ENCODE measurements around the gene OR10G4. TPM values are rescaled to one million over a fixed set of nuclear protein-coding genes. Genes with fewer than 3 reads are reported as not detected.

OR10G4 gene
- under 0.01 TPM in 1 of 2 replicates, not detected in the other for total RNA-seq

DNA sequence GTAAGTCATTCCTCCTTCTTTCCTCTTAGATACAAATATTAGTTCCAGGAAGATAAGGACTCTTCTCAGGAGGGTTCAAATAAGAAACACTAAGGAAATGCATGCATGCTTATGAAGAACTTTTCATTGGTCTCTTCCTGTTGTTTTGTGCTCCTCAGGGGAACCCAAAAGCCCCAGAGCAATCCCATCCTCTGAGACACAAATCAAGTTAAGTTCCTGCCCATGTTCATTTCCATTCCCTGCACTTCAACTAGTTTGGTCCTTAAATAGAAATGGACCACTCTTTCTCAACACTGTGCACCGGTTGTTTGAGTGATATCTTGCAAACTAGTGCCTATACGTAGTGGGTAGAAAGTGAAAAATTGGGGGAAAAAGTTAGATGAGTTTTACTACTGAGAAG lies at the start of gene OR10G4:
Gene OR10G4, plus strand, starts transcription at position 301 of the 400 bp plus-strand sequence. CDS start 2,578 bp downstream, outside the sequence.

DNA sequence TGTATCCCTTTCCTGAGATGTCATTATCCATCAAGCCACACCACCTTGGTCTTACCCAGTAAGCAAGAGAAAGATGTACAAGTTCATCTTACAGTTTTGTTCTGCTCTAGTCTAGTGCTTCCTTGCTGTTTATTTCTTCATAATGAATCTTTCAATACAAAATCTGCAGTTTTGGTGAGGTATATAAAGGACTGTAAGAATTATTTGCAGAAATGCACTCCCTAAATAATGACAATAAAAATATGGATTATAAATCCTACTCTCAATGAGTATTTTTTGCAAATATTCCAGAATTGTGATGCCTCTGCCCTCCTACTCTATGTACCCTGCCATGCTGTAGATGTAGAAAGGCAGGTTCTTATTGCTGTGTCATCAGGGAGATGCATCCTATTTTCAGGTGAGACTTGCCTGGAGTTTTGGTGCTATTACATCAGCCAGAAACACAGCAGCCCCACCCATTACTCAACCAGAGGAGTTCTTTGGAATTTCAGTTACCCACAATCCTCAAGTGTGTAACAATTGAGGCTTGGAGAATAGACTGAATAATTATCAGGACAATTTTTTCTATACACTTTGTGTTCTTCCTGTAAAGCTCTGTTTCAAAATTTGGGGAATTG lies 35.0 kb upstream of the OR10G4 start, which contains the start of gene OR10S1:
Gene OR10S1, minus strand, starts transcription at position 51 of the 617 bp plus-strand sequence. CDS start 117 bp downstream, outside the sequence.

GRCh38 chr11:123995119-123995518 lies 17.7 kb upstream of the OR10G4 start, which contains the start of gene OR10G6:
OR10G6 (minus strand) TSS chr11:123995161; CDS start chr11:123995161, 0 bp downstream.

DNA sequence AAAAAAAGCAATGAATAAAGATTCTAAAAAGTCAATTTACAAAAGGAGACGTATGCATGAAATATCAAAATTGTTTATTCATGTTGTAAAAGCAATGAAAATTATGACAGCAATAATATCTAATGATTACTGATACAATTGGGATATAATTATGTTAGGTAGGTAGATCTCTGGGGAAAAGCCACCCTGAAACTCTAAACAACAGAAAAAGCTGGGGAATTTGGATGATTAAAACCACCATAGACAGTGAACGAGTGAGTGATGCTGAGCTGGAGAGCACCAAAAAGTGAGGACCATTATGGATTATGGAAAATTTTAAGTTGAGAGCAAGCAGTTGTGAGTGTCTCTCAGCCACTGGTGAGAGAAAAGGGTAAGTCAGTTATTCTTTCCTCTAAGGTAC lies 13.7 kb downstream of the OR10G4 start, which contains the start of gene OR10G8:
Gene OR10G8, plus strand, starts transcription at position 301 of the 400 bp plus-strand sequence. CDS start 2,825 bp downstream, outside the sequence.

DNA sequence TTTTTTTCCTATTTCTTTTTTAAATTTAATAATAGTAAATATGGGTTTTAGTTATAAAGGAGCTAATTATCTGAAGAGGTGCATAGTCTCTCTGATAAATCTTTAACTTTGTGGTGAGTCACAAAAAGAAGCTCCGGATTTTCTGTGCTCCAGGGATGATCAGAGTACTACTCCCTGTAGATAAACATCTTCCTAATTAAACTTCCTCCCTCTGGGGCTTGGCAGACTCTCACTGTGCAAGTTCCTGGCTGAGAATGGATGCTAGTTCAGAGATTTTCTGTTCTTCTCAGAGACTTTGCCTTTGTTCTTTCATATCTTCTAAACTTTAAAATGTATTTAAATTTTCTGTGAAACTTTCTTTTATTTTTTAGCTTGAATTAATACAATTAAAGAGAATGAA lies 28.5 kb downstream of the OR10G4 start, which contains the start of gene OR10G7:
Gene OR10G7, minus strand, starts transcription at position 72 of the 400 bp plus-strand sequence. CDS start 2,324 bp downstream, outside the sequence.

Other genes starting within 250 kb of the OR10G4 start
- gene OR6M1, start 206.6 kb upstream of the OR10G4 start, total RNA-seq, result not detected in 2 replicates
- gene TMEM225, start 127.3 kb upstream of the OR10G4 start, total RNA-seq, result not detected in 2 replicates
- gene OR8D4, start 110.8 kb upstream of the OR10G4 start, total RNA-seq, result not detected in 2 replicates
- not detected in 2 replicates for gene OR4D5, start 73.4 kb upstream of the OR10G4 start, total RNA-seq
- not detected in 2 replicates for gene OR6T1, start 69.2 kb upstream of the OR10G4 start, total RNA-seq
- gene OR10S1, start 35.2 kb upstream of the OR10G4 start, total RNA-seq, result not detected in 2 replicates
- gene OR10G6, start 17.8 kb upstream of the OR10G4 start, total RNA-seq, result not detected in 2 replicates
- not detected in 2 replicates for gene OR10G9, start 10.0 kb downstream of the OR10G4 start, total RNA-seq
- not detected in 2 replicates for gene OR10G8, start 13.8 kb downstream of the OR10G4 start, total RNA-seq
- gene OR10G7, start 28.3 kb downstream of the OR10G4 start, total RNA-seq, result not detected in 2 replicates
- gene VWA5A, start 102.5 kb downstream of the OR10G4 start, total RNA-seq, result 10.0 and 21.0 TPM in 2 replicates
- not detected in 2 replicates for gene OR10D3, start 170.3 kb downstream of the OR10G4 start, total RNA-seq
- gene OR8G1, start 228.1 kb downstream of the OR10G4 start, total RNA-seq, result not detected in 2 replicates
- not detected in 2 replicates for gene OR8G5, start 243.4 kb downstream of the OR10G4 start, total RNA-seq

Measured in tracheal epithelial cell (primary cell).